K562 (cell line): ENCODE measurements around the gene CLPSL2. TPM values are rescaled to one million over a fixed set of nuclear protein-coding genes. Genes with fewer than 3 reads are reported as not detected.
A peak's percentile ranks its signal among the peaks of the same experiment; 100 is the strongest.

ENCODE experiments used
- BDP1 ChIP-seq: IDR thresholded peaks from 3 replicates; pipeline ENCODE4 v1.6.1; 2011; ENCODE audit not compliant: insufficient read length, insufficient read depth
- CTBP1 ChIP-seq: fragments of 450-650 bp; IDR thresholded peaks from 2 replicates; pipeline ENCODE4 v1.6.1; 2016; ENCODE audit warnings: borderline replicate concordance
- GTF2E2 ChIP-seq: fragments of 200-800 bp; sonication (Bioruptor generic); IDR thresholded peaks from 2 replicates; pipeline ENCODE4 v1.6.1; 2016; ENCODE audit warnings: missing genetic modification characterization, missing compliant biosample characterization
- KAT8 ChIP-seq: fragments of 450-650 bp; IDR thresholded peaks from 2 replicates; pipeline ENCODE4 v1.6.1; 2016; ENCODE audit warnings: low read depth, mild to moderate bottlenecking
- NFIC ChIP-seq: fragments of 450-650 bp; IDR thresholded peaks from 2 replicates; pipeline ENCODE4 v1.6.1; 2017; ENCODE audit warnings: mild to moderate bottlenecking, inconsistent platforms
- RBBP5 ChIP-seq: fragments of 200-600 bp; sonication (generic); IDR thresholded peaks from 2 replicates; pipeline ENCODE4 v1.6.1; 2012; ENCODE audit warnings: borderline replicate concordance, mild to moderate bottlenecking, low read length, control low read depth, inconsistent platforms; ENCODE audit not compliant: insufficient read depth, poor library complexity, severe bottlenecking
- SNIP1 ChIP-seq: fragments of 450-650 bp; IDR thresholded peaks from 2 replicates; pipeline ENCODE4 v1.7.1; 2017; ENCODE audit warnings: low read depth, mild to moderate bottlenecking
- ZBED1 ChIP-seq: IDR thresholded peaks from 2 replicates; pipeline ENCODE4 v1.6.1; 2014
- ZEB2 ChIP-seq: fragments of 450-650 bp; IDR thresholded peaks from 2 replicates; pipeline ENCODE4 v1.6.1; 2016
- ZFP1 ChIP-seq: fragments of 450-650 bp; formaldehyde crosslinking; IDR thresholded peaks from 2 replicates; pipeline ENCODE4 v1.4.0; 2020; ENCODE audit warnings: mild to moderate bottlenecking, mixed read lengths
- ZFP36 ChIP-seq: fragments of 150-350 bp; IDR thresholded peaks from 2 replicates; pipeline ENCODE4 v1.6.1; 2018; ENCODE audit warnings: low read length, low read depth; ENCODE audit not compliant: partially characterized antibody
- ZNF23 ChIP-seq: fragments of 250-450 bp; sonication (Bioruptor Pico); IDR thresholded peaks from 2 replicates; pipeline ENCODE4 v1.4.0; 2020; ENCODE audit warnings: mild to moderate bottlenecking
- ZNF24 ChIP-seq: fragments of 450-650 bp; IDR thresholded peaks from 2 replicates; pipeline ENCODE4 v1.6.1; 2016
- ZNF699 ChIP-seq: fragments of 250-450 bp; sonication (Bioruptor Pico); IDR thresholded peaks from 2 replicates; pipeline ENCODE4 v1.8.0; 2021; ENCODE audit warnings: mild to moderate bottlenecking, moderate library complexity; ENCODE audit not compliant: insufficient replicate concordance
- polyA plus RNA-seq, 8 experiments: library from polyadenylated mRNA; depleted of rRNA in 4 of 8; stranded (reverse) in 5 of 8; unstranded in 3 of 8; fragments of >200 nt; fragmentation: Nextera tagmentation in 2 of 8; fragmentation: Illumina TruSeq in 1 of 8; extraction: Ambion mirVana in 2 of 8; extraction: Trizol in 1 of 8; gene quantifications; 2 replicates each; pipeline versions ENCODE4 v1.2.1 to v1.2.3, GENCODE V29; 2011 to 2014; ENCODE audit warnings: inconsistent platforms in 1 of 8, missing spikeins in 1 of 8
- total RNA-seq, 7 experiments: library from RNA; depleted of rRNA in 6 of 7; stranded (reverse); fragments of >200 nt in 6 of 7; fragmentation: Illumina TruSeq in 2 of 7; extraction: Trizol in 2 of 7; gene quantifications; 2 replicates each; pipeline versions ENCODE4 v1.2.1 to v1.2.3, GENCODE V29; 2011 to 2021; ENCODE audit warnings: low replicate concordance in 1 of 7
- TF ChIP-seq, protein P1 (sequence below): sonication (generic); formaldehyde crosslinking; IDR thresholded peaks from 2 replicates; pipeline ENCODE4 v1.8.0; 2023; ENCODE audit warnings: missing genetic modification reagents, mild to moderate bottlenecking, borderline replicate concordance
- TF ChIP-seq, protein P2 (sequence below): fragments of 250-450 bp; sonication (Bioruptor Pico); IDR thresholded peaks from 2 replicates; pipeline ENCODE4 v1.9.0; 2021; ENCODE audit warnings: mild to moderate bottlenecking, inconsistent platforms
- TF ChIP-seq, protein P3 (sequence below): fragments of 450-650 bp; formaldehyde crosslinking; conservative IDR thresholded peaks from 2 replicates; pipeline ENCODE4 v1.4.0; 2022; ENCODE audit warnings: mild to moderate bottlenecking, missing genetic modification characterization
- TF ChIP-seq, protein P4 (sequence below): fragments of 250-450 bp; sonication (Bioruptor Pico); IDR thresholded peaks from 2 replicates; pipeline ENCODE4 v1.5.0; 2020; ENCODE audit warnings: mild to moderate bottlenecking, borderline replicate concordance

CLPSL2 gene
- total and polyA plus RNA-seq, 9 of the 15 experiments (the other 6 are each of a cell fraction or from before 2014, with no cell fraction given) = not detected

GRCh38 chr6:35727231-35727934 is 49.0 kb upstream of the CLPSL2 start (continued):
- TF ChIP-seq, protein P1, sequence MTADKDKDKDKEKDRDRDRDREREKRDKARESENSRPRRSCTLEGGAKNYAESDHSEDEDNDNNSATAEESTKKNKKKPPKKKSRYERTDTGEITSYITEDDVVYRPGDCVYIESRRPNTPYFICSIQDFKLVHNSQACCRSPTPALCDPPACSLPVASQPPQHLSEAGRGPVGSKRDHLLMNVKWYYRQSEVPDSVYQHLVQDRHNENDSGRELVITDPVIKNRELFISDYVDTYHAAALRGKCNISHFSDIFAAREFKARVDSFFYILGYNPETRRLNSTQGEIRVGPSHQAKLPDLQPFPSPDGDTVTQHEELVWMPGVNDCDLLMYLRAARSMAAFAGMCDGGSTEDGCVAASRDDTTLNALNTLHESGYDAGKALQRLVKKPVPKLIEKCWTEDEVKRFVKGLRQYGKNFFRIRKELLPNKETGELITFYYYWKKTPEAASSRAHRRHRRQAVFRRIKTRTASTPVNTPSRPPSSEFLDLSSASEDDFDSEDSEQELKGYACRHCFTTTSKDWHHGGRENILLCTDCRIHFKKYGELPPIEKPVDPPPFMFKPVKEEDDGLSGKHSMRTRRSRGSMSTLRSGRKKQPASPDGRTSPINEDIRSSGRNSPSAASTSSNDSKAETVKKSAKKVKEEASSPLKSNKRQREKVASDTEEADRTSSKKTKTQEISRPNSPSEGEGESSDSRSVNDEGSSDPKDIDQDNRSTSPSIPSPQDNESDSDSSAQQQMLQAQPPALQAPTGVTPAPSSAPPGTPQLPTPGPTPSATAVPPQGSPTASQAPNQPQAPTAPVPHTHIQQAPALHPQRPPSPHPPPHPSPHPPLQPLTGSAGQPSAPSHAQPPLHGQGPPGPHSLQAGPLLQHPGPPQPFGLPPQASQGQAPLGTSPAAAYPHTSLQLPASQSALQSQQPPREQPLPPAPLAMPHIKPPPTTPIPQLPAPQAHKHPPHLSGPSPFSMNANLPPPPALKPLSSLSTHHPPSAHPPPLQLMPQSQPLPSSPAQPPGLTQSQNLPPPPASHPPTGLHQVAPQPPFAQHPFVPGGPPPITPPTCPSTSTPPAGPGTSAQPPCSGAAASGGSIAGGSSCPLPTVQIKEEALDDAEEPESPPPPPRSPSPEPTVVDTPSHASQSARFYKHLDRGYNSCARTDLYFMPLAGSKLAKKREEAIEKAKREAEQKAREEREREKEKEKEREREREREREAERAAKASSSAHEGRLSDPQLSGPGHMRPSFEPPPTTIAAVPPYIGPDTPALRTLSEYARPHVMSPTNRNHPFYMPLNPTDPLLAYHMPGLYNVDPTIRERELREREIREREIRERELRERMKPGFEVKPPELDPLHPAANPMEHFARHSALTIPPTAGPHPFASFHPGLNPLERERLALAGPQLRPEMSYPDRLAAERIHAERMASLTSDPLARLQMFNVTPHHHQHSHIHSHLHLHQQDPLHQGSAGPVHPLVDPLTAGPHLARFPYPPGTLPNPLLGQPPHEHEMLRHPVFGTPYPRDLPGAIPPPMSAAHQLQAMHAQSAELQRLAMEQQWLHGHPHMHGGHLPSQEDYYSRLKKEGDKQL (CRISPR knock-in tag) = no peak
- TF ChIP-seq BDP1 (no peak), GTF2E2 (tag) (0 out of 2 replicates have a peak, but pooled peaks have one; percentile 43), ZFP36 (no peak), ZNF23 (no peak), ZNF699 (CRISPR knock-in tag) (no peak), ZBED1 (no peak), RBBP5 (no peak), NFIC (no peak), CTBP1 (no peak; the same call in 1 of the 2 replicates), ZEB2 (no peak), ZFP1 (CRISPR knock-in tag) (no peak), SNIP1 (no peak), ZNF24 (no peak), KAT8 (no peak)
- TF ChIP-seq, protein P2, sequence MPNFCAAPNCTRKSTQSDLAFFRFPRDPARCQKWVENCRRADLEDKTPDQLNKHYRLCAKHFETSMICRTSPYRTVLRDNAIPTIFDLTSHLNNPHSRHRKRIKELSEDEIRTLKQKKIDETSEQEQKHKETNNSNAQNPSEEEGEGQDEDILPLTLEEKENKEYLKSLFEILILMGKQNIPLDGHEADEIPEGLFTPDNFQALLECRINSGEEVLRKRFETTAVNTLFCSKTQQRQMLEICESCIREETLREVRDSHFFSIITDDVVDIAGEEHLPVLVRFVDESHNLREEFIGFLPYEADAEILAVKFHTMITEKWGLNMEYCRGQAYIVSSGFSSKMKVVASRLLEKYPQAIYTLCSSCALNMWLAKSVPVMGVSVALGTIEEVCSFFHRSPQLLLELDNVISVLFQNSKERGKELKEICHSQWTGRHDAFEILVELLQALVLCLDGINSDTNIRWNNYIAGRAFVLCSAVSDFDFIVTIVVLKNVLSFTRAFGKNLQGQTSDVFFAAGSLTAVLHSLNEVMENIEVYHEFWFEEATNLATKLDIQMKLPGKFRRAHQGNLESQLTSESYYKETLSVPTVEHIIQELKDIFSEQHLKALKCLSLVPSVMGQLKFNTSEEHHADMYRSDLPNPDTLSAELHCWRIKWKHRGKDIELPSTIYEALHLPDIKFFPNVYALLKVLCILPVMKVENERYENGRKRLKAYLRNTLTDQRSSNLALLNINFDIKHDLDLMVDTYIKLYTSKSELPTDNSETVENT = 0 out of 2 replicates have a peak, but pooled peaks have one; percentile 5
- TF ChIP-seq, protein P3, sequence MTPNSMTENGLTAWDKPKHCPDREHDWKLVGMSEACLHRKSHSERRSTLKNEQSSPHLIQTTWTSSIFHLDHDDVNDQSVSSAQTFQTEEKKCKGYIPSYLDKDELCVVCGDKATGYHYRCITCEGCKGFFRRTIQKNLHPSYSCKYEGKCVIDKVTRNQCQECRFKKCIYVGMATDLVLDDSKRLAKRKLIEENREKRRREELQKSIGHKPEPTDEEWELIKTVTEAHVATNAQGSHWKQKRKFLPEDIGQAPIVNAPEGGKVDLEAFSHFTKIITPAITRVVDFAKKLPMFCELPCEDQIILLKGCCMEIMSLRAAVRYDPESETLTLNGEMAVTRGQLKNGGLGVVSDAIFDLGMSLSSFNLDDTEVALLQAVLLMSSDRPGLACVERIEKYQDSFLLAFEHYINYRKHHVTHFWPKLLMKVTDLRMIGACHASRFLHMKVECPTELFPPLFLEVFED (CRISPR knock-in tag) = no peak
- TF ChIP-seq, protein P4, sequence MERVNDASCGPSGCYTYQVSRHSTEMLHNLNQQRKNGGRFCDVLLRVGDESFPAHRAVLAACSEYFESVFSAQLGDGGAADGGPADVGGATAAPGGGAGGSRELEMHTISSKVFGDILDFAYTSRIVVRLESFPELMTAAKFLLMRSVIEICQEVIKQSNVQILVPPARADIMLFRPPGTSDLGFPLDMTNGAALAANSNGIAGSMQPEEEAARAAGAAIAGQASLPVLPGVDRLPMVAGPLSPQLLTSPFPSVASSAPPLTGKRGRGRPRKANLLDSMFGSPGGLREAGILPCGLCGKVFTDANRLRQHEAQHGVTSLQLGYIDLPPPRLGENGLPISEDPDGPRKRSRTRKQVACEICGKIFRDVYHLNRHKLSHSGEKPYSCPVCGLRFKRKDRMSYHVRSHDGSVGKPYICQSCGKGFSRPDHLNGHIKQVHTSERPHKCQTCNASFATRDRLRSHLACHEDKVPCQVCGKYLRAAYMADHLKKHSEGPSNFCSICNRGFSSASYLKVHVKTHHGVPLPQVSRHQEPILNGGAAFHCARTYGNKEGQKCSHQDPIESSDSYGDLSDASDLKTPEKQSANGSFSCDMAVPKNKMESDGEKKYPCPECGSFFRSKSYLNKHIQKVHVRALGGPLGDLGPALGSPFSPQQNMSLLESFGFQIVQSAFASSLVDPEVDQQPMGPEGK (CRISPR knock-in tag) = no peak
